GM23338 (cell line): ENCODE results near the gene ACTR5.

Experiments used
- CREB1 ChIP-seq: fragments of 250-450 bp; sonication (Bioruptor Pico); IDR thresholded peaks from 2 replicates; pipeline ENCODE4 v1.5.0; 2020; ENCODE audit warnings: low read depth, mild to moderate bottlenecking, moderate library complexity
- CTCF ChIP-seq, 2 experiments: fragments of 200-600 bp in 1 of 2; sonication (generic) in 1 of 2; conservative IDR thresholded peaks; 2 replicates each; pipeline versions ENCODE4 v1.5.1 to v1.6.1; 2016 to 2017; ENCODE audit warnings: antibody characterized with exemption in 2 of 2, low read depth in 2 of 2, mild to moderate bottlenecking in 2 of 2, moderate library complexity in 1 of 2
- JUNB ChIP-seq: IDR thresholded peaks from one replicate; pipeline ENCODE4 v1.6.1; 2016; ENCODE audit warnings: antibody characterized with exemption; ENCODE audit not compliant: unreplicated experiment
- STAT1 ChIP-seq: IDR thresholded peaks from one replicate; pipeline ENCODE4 v1.6.1; 2016; ENCODE audit warnings: antibody characterized with exemption; ENCODE audit not compliant: unreplicated experiment

DNA sequence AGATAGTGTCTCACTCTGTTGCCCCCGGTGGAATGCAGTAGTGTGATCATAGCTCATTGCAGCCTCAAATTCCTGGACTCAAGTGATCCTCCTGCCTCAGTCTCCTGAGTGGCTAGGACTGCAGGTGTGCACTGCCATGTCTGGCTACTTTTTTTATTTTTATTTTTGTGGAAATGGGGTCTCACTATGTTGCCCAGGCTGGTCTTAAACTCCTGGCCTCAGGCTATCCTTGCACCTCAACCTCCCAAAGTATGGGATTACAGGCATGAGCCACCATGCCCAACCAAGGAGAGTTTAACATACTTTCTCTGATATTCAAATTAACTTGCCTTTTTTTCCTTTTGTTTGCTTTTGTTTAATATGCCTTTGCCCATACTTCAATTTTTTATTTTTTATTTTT lies 10.4 kb upstream of the ACTR5 start:
- TF ChIP-seq JUNB (no peak), CTCF (conservative IDR thresholded peaks at IDR 0.05; ENCODE audit: low read depth in 2 of 2) (no peak), STAT1 (no peak), CREB1 (CRISPR knock-in tag) (no peak)
